ENCODE measurements around the gene CSTPP1.

CSTPP1 gene

DNA sequence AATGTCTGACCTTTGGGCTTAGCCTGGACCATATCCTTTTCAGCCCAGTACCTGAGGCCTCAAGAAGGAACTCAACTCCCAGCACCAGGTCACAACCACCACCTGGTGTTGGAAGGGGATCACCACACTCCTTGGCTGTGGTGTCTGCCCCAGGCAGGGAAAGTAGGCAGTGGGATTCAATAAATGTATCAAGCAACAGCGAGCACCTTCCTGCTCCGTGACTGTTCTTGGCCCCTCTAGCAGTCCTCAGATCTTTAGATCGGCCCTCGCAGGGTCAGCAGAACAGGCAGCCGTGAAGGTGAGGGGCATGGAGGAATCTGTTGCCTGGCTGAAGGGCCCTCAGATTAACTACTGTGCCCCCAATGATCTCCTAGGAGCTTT, 224.2 kb downstream of the CSTPP1 start:
- no peak for DNase-seq (ENCODE audit: low read depth, low spot score)
- no peak overlapping the region for H3K4me3 ChIP-seq (ENCODE audit: insufficient read length, low read depth)
- TF ChIP-seq YY1 (IDR thresholded peaks at IDR 0.05; ENCODE audit: insufficient read depth, insufficient read length): no peak
- TF ChIP-seq ZNF274 (IDR thresholded peaks at IDR 0.05; ENCODE audit: low read depth, low read length): no peak
- no peak for TF ChIP-seq SUZ12 (IDR thresholded peaks at IDR 0.05; ENCODE audit: extremely low read depth, insufficient read depth, insufficient read length)
- peaks cover 12% of the 10 kb centered on the region for H3K4me1 ChIP-seq (ENCODE audit: insufficient read depth, insufficient read length)
- peaks cover 63% of the 10 kb centered on the region for H3K36me3 ChIP-seq (ENCODE audit: insufficient read depth, insufficient read length, low read length)
- H3K9me3 ChIP-seq (ENCODE audit: insufficient read depth, low read length): no peaks in the 10 kb centered on the region
- H3K27me3 ChIP-seq (ENCODE audit: insufficient read depth, insufficient read length): no peaks in the 10 kb centered on the region
- H3K9ac ChIP-seq (ENCODE audit: insufficient read length, low read depth): peak overlapping the region; percentile 52

DNA sequence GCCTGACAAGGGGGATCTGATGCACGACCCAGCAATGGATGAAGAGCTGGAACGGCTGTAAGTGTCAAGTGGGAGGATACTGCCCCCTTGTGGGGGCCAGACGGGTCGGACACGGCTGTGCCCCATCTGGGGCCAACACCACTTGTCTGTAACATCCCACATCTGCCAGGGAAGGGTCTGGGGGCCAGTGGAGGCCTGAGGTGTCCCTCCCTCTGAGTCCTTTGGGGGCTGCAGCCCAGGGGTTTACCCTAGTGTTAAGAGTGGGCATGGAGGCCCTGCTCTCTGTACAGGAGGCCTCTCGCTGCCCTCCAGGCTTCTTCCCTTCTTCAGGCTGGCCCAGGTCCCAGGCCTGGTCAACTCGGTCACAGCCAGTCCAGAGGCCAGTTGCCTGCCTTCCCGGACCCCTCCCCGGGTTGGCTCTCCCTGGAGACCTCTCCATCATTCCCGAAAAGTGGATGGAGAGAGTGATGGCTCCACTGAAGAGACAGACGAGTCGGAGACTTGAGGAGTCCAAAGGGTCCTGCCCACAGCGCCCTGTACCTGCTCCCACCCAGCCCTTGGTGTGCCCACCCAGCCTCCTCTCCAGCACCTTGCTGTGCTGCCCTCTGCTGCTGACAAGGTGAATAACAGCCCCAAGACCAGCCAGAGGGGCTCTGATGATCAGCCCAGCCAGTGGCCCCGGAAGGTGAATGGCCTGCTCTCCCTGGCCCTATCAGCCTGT, 224.7 kb downstream of the CSTPP1 start:
- DNase-seq (ENCODE audit: low read depth, low spot score): peak; percentile 79
- no peaks in the 10 kb centered on the region for H3K9me3 ChIP-seq (ENCODE audit: insufficient read depth, low read length)
- H3K36me3 ChIP-seq (ENCODE audit: insufficient read depth, insufficient read length, low read length): peaks cover 66% of the 10 kb centered on the region
- no peak overlapping the region for H3K9ac ChIP-seq (ENCODE audit: insufficient read length, low read depth)
- H3K27me3 ChIP-seq (ENCODE audit: insufficient read depth, insufficient read length): no peaks in the 10 kb centered on the region
- H3K4me3 ChIP-seq (ENCODE audit: insufficient read length, low read depth): no peak overlapping the region
- TF ChIP-seq ZNF274 (IDR thresholded peaks at IDR 0.05; ENCODE audit: low read depth, low read length): no peak
- TF ChIP-seq YY1 (IDR thresholded peaks at IDR 0.05; ENCODE audit: insufficient read depth, insufficient read length): no peak
- no peak for TF ChIP-seq SUZ12 (IDR thresholded peaks at IDR 0.05; ENCODE audit: extremely low read depth, insufficient read depth, insufficient read length)
- peaks cover 12% of the 10 kb centered on the region for H3K4me1 ChIP-seq (ENCODE audit: insufficient read depth, insufficient read length)

DNA sequence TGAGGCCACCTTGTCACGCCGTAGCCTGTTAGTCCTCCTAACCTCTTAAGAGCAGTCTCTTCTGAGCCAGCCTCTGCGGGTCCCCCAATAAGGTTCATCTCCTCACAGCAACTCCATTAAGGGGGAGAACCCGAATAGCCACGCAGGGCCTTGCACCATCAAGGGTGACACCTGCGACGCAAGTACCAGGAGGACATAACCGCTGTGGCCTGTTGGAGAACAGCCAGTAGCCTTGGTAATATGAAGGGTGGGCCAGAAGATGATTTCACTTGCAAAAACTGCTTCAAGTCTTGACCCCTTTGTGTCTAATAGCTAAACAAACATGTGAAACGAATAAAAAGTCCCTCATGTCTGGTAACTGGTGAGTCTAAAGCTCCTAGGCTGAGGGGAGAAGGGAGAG, 225.3 kb downstream of the CSTPP1 start:
- Histone ChIP-seq H3K36me3 (ENCODE audit: insufficient read depth, insufficient read length, low read length) (peaks cover 66% of the 10 kb centered on the region), H3K4me1 (ENCODE audit: insufficient read depth, insufficient read length) (peaks cover 12% of the 10 kb centered on the region), H3K27me3 (ENCODE audit: insufficient read depth, insufficient read length) (no peaks in the 10 kb centered on the region), H3K9me3 (ENCODE audit: insufficient read depth, low read length) (no peaks in the 10 kb centered on the region), H3K9ac (ENCODE audit: insufficient read length, low read depth) (no peak overlapping the region), H3K4me3 (ENCODE audit: insufficient read length, low read depth) (no peak overlapping the region)
- TF ChIP-seq SUZ12 (IDR thresholded peaks at IDR 0.05; ENCODE audit: extremely low read depth, insufficient read depth, insufficient read length) (no peak), ZNF274 (IDR thresholded peaks at IDR 0.05; ENCODE audit: low read depth, low read length) (no peak), YY1 (IDR thresholded peaks at IDR 0.05; ENCODE audit: insufficient read depth, insufficient read length) (no peak)
- no peak for DNase-seq (ENCODE audit: low read depth, low spot score)

DNA sequence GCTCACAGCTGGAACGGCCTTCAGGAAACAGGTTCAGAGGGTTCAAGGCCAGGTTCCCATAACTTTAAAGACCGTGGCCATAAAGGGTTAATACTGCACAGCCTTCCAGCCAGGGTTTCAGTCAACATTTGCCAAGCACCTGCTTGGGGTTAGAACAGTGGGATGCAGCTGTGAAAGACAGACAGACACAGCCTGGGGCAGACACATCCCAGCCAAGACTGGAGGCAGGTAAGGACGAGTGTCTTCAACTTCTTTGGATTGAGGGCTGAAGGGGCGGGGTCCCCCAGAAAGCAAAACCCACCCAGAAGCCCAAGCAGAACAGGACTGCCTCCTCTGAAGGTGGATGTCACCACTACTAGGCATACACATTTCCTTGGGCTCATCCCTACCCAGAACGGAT, 225.9 kb downstream of the CSTPP1 start:
- Histone ChIP-seq H3K36me3 (ENCODE audit: insufficient read depth, insufficient read length, low read length) (peaks cover 69% of the 10 kb centered on the region), H3K9ac (ENCODE audit: insufficient read length, low read depth) (no peak overlapping the region), H3K4me1 (ENCODE audit: insufficient read depth, insufficient read length) (peaks cover 10% of the 10 kb centered on the region), H3K4me3 (ENCODE audit: insufficient read length, low read depth) (no peak overlapping the region), H3K27me3 (ENCODE audit: insufficient read depth, insufficient read length) (no peaks in the 10 kb centered on the region), H3K9me3 (ENCODE audit: insufficient read depth, low read length) (no peaks in the 10 kb centered on the region)
- TF ChIP-seq YY1 (IDR thresholded peaks at IDR 0.05; ENCODE audit: insufficient read depth, insufficient read length) (no peak), SUZ12 (IDR thresholded peaks at IDR 0.05; ENCODE audit: extremely low read depth, insufficient read depth, insufficient read length) (no peak), ZNF274 (IDR thresholded peaks at IDR 0.05; ENCODE audit: low read depth, low read length) (no peak)
- DNase-seq (ENCODE audit: low read depth, low spot score): no peak

DNA sequence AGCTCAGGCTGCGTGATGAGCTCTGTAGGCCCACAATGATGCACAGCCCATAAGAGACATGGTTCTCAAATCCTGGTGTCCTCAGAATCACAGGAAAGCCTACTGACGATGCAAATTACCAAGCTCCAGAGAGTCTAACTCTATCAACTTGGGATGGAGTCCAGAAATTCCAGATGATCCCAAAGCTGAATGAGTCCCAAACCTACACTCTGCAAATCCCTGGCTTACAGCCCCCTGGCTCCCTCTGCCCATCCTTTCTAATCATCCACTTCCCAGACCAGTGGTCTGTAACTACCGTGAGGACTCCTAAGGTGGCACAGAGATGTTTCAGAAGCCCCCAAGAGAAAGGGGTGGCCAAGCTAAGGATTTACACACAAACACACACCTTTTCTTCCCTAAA, 226.6 kb downstream of the CSTPP1 start:
- peaks cover 10% of the 10 kb centered on the region for H3K4me1 ChIP-seq (ENCODE audit: insufficient read depth, insufficient read length)
- TF ChIP-seq ZNF274 (IDR thresholded peaks at IDR 0.05; ENCODE audit: low read depth, low read length) (no peak), SUZ12 (IDR thresholded peaks at IDR 0.05; ENCODE audit: extremely low read depth, insufficient read depth, insufficient read length) (no peak), YY1 (IDR thresholded peaks at IDR 0.05; ENCODE audit: insufficient read depth, insufficient read length) (no peak)
- no peak overlapping the region for H3K9ac ChIP-seq (ENCODE audit: insufficient read length, low read depth)
- H3K9me3 ChIP-seq (ENCODE audit: insufficient read depth, low read length): no peaks in the 10 kb centered on the region
- H3K36me3 ChIP-seq (ENCODE audit: insufficient read depth, insufficient read length, low read length): peaks cover 77% of the 10 kb centered on the region
- no peaks in the 10 kb centered on the region for H3K27me3 ChIP-seq (ENCODE audit: insufficient read depth, insufficient read length)
- no peak overlapping the region for H3K4me3 ChIP-seq (ENCODE audit: insufficient read length, low read depth)
- no peak for DNase-seq (ENCODE audit: low read depth, low spot score)

DNA sequence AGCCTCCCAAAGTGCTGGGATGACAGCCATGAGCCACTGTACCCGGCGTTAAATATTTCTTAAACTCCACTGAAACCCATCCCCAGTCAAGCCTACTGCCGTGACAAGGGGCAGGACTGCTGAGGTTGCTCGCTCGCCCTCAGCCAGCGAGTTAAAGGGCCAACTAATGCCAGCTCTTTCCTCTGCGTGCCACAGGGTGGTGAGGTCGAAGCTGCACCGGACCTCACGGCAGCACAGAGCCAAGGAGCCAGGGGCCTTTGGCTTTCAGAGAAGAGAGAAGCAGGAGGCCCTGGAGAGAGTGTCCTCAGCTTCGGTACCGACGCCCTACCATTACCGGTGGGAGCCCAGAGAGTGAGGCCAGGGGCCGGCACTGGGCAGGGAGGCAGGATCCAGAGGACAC, 227.3 kb downstream of the CSTPP1 start:
- no peaks in the 10 kb centered on the region for H3K9me3 ChIP-seq (ENCODE audit: insufficient read depth, low read length)
- H3K4me1 ChIP-seq (ENCODE audit: insufficient read depth, insufficient read length): peaks cover 10% of the 10 kb centered on the region
- TF ChIP-seq SUZ12 (IDR thresholded peaks at IDR 0.05; ENCODE audit: extremely low read depth, insufficient read depth, insufficient read length) (no peak), ZNF274 (IDR thresholded peaks at IDR 0.05; ENCODE audit: low read depth, low read length) (no peak), YY1 (IDR thresholded peaks at IDR 0.05; ENCODE audit: insufficient read depth, insufficient read length) (no peak)
- H3K9ac ChIP-seq (ENCODE audit: insufficient read length, low read depth): no peak overlapping the region
- H3K36me3 ChIP-seq (ENCODE audit: insufficient read depth, insufficient read length, low read length): peaks cover 83% of the 10 kb centered on the region
- H3K27me3 ChIP-seq (ENCODE audit: insufficient read depth, insufficient read length): no peaks in the 10 kb centered on the region
- H3K4me3 ChIP-seq (ENCODE audit: insufficient read length, low read depth): no peak overlapping the region
- DNase-seq (ENCODE audit: low read depth, low spot score): no peak

DNA sequence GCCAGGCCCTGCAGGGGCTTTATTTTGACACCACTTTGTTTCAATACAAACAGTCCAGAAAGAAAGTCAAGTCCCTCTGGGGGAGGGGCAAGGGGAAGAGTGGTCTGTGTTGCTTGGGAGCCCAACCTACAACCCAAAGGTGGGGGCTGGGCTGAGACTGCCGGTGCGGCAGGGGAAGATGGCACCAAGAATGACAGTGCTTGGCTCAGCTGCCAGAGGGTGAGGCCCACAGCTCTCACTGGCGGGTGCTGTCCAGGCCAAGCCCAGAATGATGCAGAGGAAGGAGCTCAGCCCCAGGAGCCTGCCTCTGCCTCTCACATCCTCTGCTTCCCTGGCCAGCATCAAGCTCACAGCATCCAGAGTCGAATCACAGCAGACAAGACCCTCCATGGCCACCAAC, 227.8 kb downstream of the CSTPP1 start:
- H3K27me3 ChIP-seq (ENCODE audit: insufficient read depth, insufficient read length): no peaks in the 10 kb centered on the region
- H3K9me3 ChIP-seq (ENCODE audit: insufficient read depth, low read length): no peaks in the 10 kb centered on the region
- no peak overlapping the region for H3K4me3 ChIP-seq (ENCODE audit: insufficient read length, low read depth)
- DNase-seq (ENCODE audit: low read depth, low spot score): no peak
- TF ChIP-seq ZNF274 (IDR thresholded peaks at IDR 0.05; ENCODE audit: low read depth, low read length): no peak
- TF ChIP-seq SUZ12 (IDR thresholded peaks at IDR 0.05; ENCODE audit: extremely low read depth, insufficient read depth, insufficient read length): no peak
- TF ChIP-seq YY1 (IDR thresholded peaks at IDR 0.05; ENCODE audit: insufficient read depth, insufficient read length): no peak
- H3K36me3 ChIP-seq (ENCODE audit: insufficient read depth, insufficient read length, low read length): peaks cover 86% of the 10 kb centered on the region
- H3K9ac ChIP-seq (ENCODE audit: insufficient read length, low read depth): no peak overlapping the region
- peaks cover 10% of the 10 kb centered on the region for H3K4me1 ChIP-seq (ENCODE audit: insufficient read depth, insufficient read length)
